Measurements from ENCODE around the gene SLC44A1. TPM values are rescaled to one million over a fixed set of nuclear protein-coding genes. Genes with fewer than 3 reads are reported as not detected.

The SLC44A1 gene
- polyA plus RNA-seq, 1 of the 3 experiments (the other 2 are of a cell fraction) = 4.5 TPM

DNA sequence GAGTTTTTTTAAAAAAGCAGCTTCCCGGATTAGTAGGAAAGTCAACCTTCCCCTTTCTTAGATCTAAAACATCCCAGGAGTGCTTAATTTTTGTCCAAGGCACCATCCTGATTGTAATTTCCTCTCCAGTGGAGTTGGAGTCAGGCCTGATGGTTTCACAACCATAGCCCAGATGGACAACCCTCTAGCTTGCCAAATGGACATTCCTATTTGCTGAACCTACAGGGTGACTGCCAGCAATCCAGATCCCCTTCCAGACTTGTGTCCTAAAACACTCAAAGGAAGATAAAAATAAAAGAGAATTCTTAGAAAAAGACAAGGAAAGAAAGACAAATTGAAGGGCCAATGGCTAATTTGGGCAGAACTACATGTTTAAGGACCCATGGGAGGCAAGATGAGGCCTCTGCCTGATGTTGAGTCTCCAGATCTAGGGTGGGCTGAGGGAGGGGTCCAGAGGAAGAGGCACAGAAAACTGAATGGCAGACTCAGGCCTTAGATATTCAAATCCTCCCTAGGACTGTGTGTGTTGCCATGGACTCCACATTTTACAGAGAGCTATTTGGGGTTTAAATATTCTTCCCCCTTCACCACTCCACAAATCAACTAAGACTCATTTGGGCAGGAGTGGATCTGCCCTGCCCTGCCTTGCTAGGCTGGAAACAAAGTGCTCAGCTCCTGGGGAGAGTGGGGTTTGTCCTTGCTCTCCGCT is 38.5 kb upstream of the SLC44A1 start:
- peak; percentile 64; the same call in 1 of the 2 replicates for TF ChIP-seq NFIC (IDR thresholded peaks at IDR 0.05; ENCODE audit: borderline replicate concordance)
- peak; percentile 33; the same call in 1 of the 2 replicates for TF ChIP-seq TCF12 (IDR thresholded peaks at IDR 0.05)
- TF ChIP-seq, protein P1, sequence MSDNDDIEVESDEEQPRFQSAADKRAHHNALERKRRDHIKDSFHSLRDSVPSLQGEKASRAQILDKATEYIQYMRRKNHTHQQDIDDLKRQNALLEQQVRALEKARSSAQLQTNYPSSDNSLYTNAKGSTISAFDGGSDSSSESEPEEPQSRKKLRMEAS (IDR thresholded peaks at IDR 0.05; ENCODE audit: low read depth) = no peak
- TF ChIP-seq TEAD4 (IDR thresholded peaks at IDR 0.05; ENCODE audit: borderline replicate concordance, insufficient read depth) = no peak
- Histone ChIP-seq H3K9me2 (no peaks in the 10 kb centered on the region), H3K4me3 (ENCODE audit: low read depth in 2 of 2, low read length in 1 of 2) (no peak overlapping the region), H3K9ac (no peak overlapping the region), H3K27me3 (ENCODE audit: insufficient read depth) (no peaks in the 10 kb centered on the region), H3K4me2 (no peak overlapping the region; the same call in 1 of the 2 replicates), H2AFZ (ENCODE audit: low read depth) (no peak overlapping the region), H4K20me1 (ENCODE audit: insufficient read depth) (no peaks in the 10 kb centered on the region), H3K27ac (ENCODE audit: low read depth in 2 of 2, low read length in 1 of 2) (no peak overlapping the region), H3F3A (replicated peaks; ENCODE audit: insufficient read depth) (no peaks in the 10 kb centered on the region), H3K79me2 (ENCODE audit: insufficient read depth) (no peaks in the 10 kb centered on the region), H3K9me3 (no peaks in the 10 kb centered on the region), H3K4me1 (ENCODE audit: control insufficient read depth in 1 of 2, insufficient read depth in 2 of 2, low read depth in 1 of 2, low read length in 1 of 2) (no peaks in the 10 kb centered on the region), H3K36me3 (replicated peaks in 1 of 2; ENCODE audit: control insufficient read depth in 1 of 2, insufficient read depth in 2 of 2, low read length in 1 of 2) (no peaks in the 10 kb centered on the region)
- no peak for DNase-seq
- ChIA-PET CTCF (no interaction called here), POLR2A (no interaction called here)
- 87% methylated on average over 2 of the region's 2 CpGs for WGBS (ENCODE audit: low lambda C conversion rate)

DNA sequence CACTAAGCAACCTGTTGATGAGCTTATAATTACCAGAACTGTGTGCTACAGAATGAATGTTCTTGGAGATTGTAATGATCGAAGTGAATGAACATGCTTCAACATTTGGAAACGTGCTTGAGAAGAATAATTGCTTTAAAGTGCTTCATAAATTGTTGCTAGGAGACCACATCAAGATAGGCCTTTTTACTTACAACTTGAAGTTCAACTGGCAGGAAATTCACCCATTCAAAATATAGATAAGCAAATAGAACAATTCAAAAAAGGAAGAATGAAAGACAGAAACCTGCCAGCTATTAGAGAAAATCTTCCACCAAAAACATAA is 38.0 kb upstream of the SLC44A1 start:
- H3K27ac ChIP-seq (ENCODE audit: low read depth in 2 of 2, low read length in 1 of 2) = no peak overlapping the region
- H4K20me1 ChIP-seq (ENCODE audit: insufficient read depth) = no peaks in the 10 kb centered on the region
- ChIA-PET CTCF (no interaction called here), POLR2A (no interaction called here)
- H3K4me1 ChIP-seq (ENCODE audit: control insufficient read depth in 1 of 2, insufficient read depth in 2 of 2, low read depth in 1 of 2, low read length in 1 of 2) = no peaks in the 10 kb centered on the region
- H3K27me3 ChIP-seq (ENCODE audit: insufficient read depth) = no peaks in the 10 kb centered on the region
- H3K9me2 ChIP-seq = no peaks in the 10 kb centered on the region
- no peak overlapping the region for H2AFZ ChIP-seq (ENCODE audit: low read depth)
- H3K4me3 ChIP-seq (ENCODE audit: low read depth in 2 of 2, low read length in 1 of 2) = no peak overlapping the region
- no peaks in the 10 kb centered on the region for H3K36me3 ChIP-seq (replicated peaks in 1 of 2; ENCODE audit: control insufficient read depth in 1 of 2, insufficient read depth in 2 of 2, low read length in 1 of 2)
- no peak overlapping the region for H3K9ac ChIP-seq
- H3K9me3 ChIP-seq = no peaks in the 10 kb centered on the region
- no peak for TF ChIP-seq SIN3A (IDR thresholded peaks at IDR 0.05; ENCODE audit: borderline replicate concordance, low read depth, low read length)
- TF ChIP-seq EP300 (IDR thresholded peaks at IDR 0.05; ENCODE audit: borderline replicate concordance in 1 of 2, low read depth in 1 of 2, low read length in 1 of 2) = no peak
- no peak for TF ChIP-seq FOXM1 (IDR thresholded peaks at IDR 0.05; ENCODE audit: low read depth)
- TF ChIP-seq PBX3 (IDR thresholded peaks at IDR 0.05) = no peak
- TF ChIP-seq SMC3 (IDR thresholded peaks at IDR 0.05; ENCODE audit: low read depth, low read length) = no peak
- TF ChIP-seq RXRA (IDR thresholded peaks at IDR 0.05; ENCODE audit: borderline replicate concordance, low read depth) = no peak
- TF ChIP-seq, protein P2, sequence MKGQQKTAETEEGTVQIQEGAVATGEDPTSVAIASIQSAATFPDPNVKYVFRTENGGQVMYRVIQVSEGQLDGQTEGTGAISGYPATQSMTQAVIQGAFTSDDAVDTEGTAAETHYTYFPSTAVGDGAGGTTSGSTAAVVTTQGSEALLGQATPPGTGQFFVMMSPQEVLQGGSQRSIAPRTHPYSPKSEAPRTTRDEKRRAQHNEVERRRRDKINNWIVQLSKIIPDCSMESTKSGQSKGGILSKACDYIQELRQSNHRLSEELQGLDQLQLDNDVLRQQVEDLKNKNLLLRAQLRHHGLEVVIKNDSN (IDR thresholded peaks at IDR 0.05; ENCODE audit: borderline replicate concordance, low read depth) = no peak
- no peak for TF ChIP-seq MXI1 (IDR thresholded peaks at IDR 0.05; ENCODE audit: low read depth, low read length)
- TF ChIP-seq, protein P1 (IDR thresholded peaks at IDR 0.05; ENCODE audit: low read depth) = no peak
- TF ChIP-seq NFIC (IDR thresholded peaks at IDR 0.05; ENCODE audit: borderline replicate concordance) = no peak
- no peak for TF ChIP-seq EZH2phosphoT487 (IDR thresholded peaks at IDR 0.05; ENCODE audit: borderline replicate concordance, low read depth)
- no peak for TF ChIP-seq JUND (IDR thresholded peaks at IDR 0.05)
- TF ChIP-seq POLR2AphosphoS5 (IDR thresholded peaks at IDR 0.05; ENCODE audit: low read depth, low read length) = no peak
- TF ChIP-seq, protein P3, sequence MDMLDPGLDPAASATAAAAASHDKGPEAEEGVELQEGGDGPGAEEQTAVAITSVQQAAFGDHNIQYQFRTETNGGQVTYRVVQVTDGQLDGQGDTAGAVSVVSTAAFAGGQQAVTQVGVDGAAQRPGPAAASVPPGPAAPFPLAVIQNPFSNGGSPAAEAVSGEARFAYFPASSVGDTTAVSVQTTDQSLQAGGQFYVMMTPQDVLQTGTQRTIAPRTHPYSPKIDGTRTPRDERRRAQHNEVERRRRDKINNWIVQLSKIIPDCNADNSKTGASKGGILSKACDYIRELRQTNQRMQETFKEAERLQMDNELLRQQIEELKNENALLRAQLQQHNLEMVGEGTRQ (IDR thresholded peaks at IDR 0.05; ENCODE audit: borderline replicate concordance, low read depth, low read length) = no peak
- no peak for TF ChIP-seq RFX5 (IDR thresholded peaks at IDR 0.05; ENCODE audit: low read length)
- H3F3A ChIP-seq (replicated peaks; ENCODE audit: insufficient read depth) = no peaks in the 10 kb centered on the region
- H3K79me2 ChIP-seq (ENCODE audit: insufficient read depth) = no peaks in the 10 kb centered on the region
- no peak overlapping the region for H3K4me2 ChIP-seq
- no peak for DNase-seq
- 39% methylated on average over 2 of the region's 2 CpGs for WGBS (ENCODE audit: low lambda C conversion rate)
